D721Med (cell line): ENCODE measurements around the gene RTN4R.

ENCODE experiments used
- DNase-seq: peaks from one replicate; pipeline ENCODE4 v3.0.0; 2011; ENCODE audit warnings: low spot score; ENCODE audit not compliant: insufficient read length
- FAIRE-seq: peaks from 2 replicates; lab custom pipeline; 2011; peaks lifted over from hg19 to GRCh38; lab: Jason Lieb, UNC
- CTCF ChIP-seq: IDR thresholded peaks from 2 replicates; pipeline ENCODE4 v1.5.1; 2012; ENCODE audit warnings: mild to moderate bottlenecking, control low read depth; ENCODE audit not compliant: insufficient read depth; ENCODE audit errors: missing control alignments

Gene RTN4R

GRCh38 chr22:20244250-20244648 is 23.9 kb downstream of the RTN4R start:
- no peak for DNase-seq
- no peak for TF ChIP-seq CTCF
- FAIRE-seq: no peak

- TF ChIP-seq CTCF: no peak
- DNase-seq (no peak), FAIRE-seq (no peak)
These were observed 24.4 kb downstream of the RTN4R start for GRCh38 chr22:20243537-20244249.

GRCh38 chr22:20243176-20243536 is 25.0 kb downstream of the RTN4R start:
- FAIRE-seq (no peak), DNase-seq (no peak)
- no peak for TF ChIP-seq CTCF

GRCh38 chr22:20242393-20243175 is 25.5 kb downstream of the RTN4R start:
- TF ChIP-seq CTCF: no peak
- FAIRE-seq (no peak), DNase-seq (no peak)

- no peak for TF ChIP-seq CTCF
- FAIRE-seq: no peak
These were observed 26.3 kb downstream of the RTN4R start for GRCh38 chr22:20241579-20242392.

GRCh38 chr22:20240900-20241299 is 27.2 kb downstream of the RTN4R start:
- no peak for TF ChIP-seq CTCF
- DNase-seq (no peak), FAIRE-seq (no peak)

More at GRCh38 chr22:20241579-20242392, 26.3 kb downstream of the RTN4R start:
- DNase-seq: no peak
